Measurements from ENCODE around the gene NUDT7.

Gene NUDT7

GRCh38 chr16:77736879-77737278 is 14.6 kb downstream of the NUDT7 start:
- H3K4me3 ChIP-seq (ENCODE audit: control insufficient read depth, low read depth, low read length), result no peak overlapping the region
- DNase-seq (ENCODE audit: low read depth), result no peak
- TF ChIP-seq CTCF (IDR thresholded peaks at IDR 0.05; ENCODE audit: control insufficient read depth, insufficient read depth, low read depth, low read length, missing control alignments), result no peak

GRCh38 chr16:77738706-77739558 is 16.6 kb downstream of the NUDT7 start:
- no peak for TF ChIP-seq CTCF (IDR thresholded peaks at IDR 0.05; ENCODE audit: control insufficient read depth, insufficient read depth, low read depth, low read length, missing control alignments)
- no peak for DNase-seq (ENCODE audit: low read depth)
- no peak overlapping the region for H3K4me3 ChIP-seq (ENCODE audit: control insufficient read depth, low read depth, low read length)

- no peak overlapping the region for H3K4me3 ChIP-seq (ENCODE audit: control insufficient read depth, low read depth, low read length)
- DNase-seq (ENCODE audit: low read depth), result no peak
- TF ChIP-seq CTCF (IDR thresholded peaks at IDR 0.05; ENCODE audit: control insufficient read depth, insufficient read depth, low read depth, low read length, missing control alignments), result no peak
Measured at GRCh38 chr16:77739559-77739892, 17.2 kb downstream of the NUDT7 start.

- no peak for TF ChIP-seq CTCF (IDR thresholded peaks at IDR 0.05; ENCODE audit: control insufficient read depth, insufficient read depth, low read depth, low read length, missing control alignments)
- DNase-seq (ENCODE audit: low read depth), result no peak
- H3K4me3 ChIP-seq (ENCODE audit: control insufficient read depth, low read depth, low read length), result no peak overlapping the region
Measured at GRCh38 chr16:77744141-77744540, 21.8 kb downstream of the NUDT7 start.

- DNase-seq (ENCODE audit: low read depth), result no peak
- no peak for TF ChIP-seq CTCF (IDR thresholded peaks at IDR 0.05; ENCODE audit: control insufficient read depth, insufficient read depth, low read depth, low read length, missing control alignments)
- H3K4me3 ChIP-seq (ENCODE audit: control insufficient read depth, low read depth, low read length), result no peak overlapping the region
Measured at GRCh38 chr16:77745972-77746371, 23.7 kb downstream of the NUDT7 start.

- DNase-seq (ENCODE audit: low read depth), result no peak
- H3K4me3 ChIP-seq (ENCODE audit: control insufficient read depth, low read depth, low read length), result no peak overlapping the region
- no peak for TF ChIP-seq CTCF (IDR thresholded peaks at IDR 0.05; ENCODE audit: control insufficient read depth, insufficient read depth, low read depth, low read length, missing control alignments)
Measured at GRCh38 chr16:77748421-77749005, 26.2 kb downstream of the NUDT7 start.
